ENCODE measurements around the gene CR1. TPM values are rescaled to one million over a fixed set of nuclear protein-coding genes. Genes with fewer than 3 reads are reported as not detected.

CR1 gene
- not detected in 5 replicates for total RNA-seq (2022; extraction: Qiagen RNA extraction)

GRCh38 chr1:207495801-207496792 is at the start of gene CR1:
CR1 (plus strand) TSS chr1:207496157; CDS start chr1:207496268, 111 bp downstream.

GRCh38 chr1:207454046-207454964 is 41.7 kb upstream of the CR1 start, which contains the start of gene CR2:
CR2 (plus strand) TSS chr1:207454328; CDS start chr1:207454419, 91 bp downstream.

GRCh38 chr1:207644852-207645634 is 149.1 kb downstream of the CR1 start, which contains the start of gene CR1L:
CR1L (plus strand) TSS chr1:207645133; CDS start chr1:207645234, 101 bp downstream.

Other genes with a start within 250 kb of the CR1 start
- 80.8 to 102 TPM (median 87.7 TPM) in 5 replicates for gene CD55, start 174.5 kb upstream of the CR1 start, total RNA-seq (2022; extraction: Qiagen RNA extraction)
- 0.01 to 0.02 TPM (median 0.02 TPM) in 3 of 5 replicates, not detected in the others for gene CR2, start 41.8 kb upstream of the CR1 start, total RNA-seq (2022; extraction: Qiagen RNA extraction)
- 0.15 TPM in 1 of 5 replicates, not detected in the others for gene CR1L, start 149.0 kb downstream of the CR1 start, total RNA-seq (2022; extraction: Qiagen RNA extraction)